ENCODE measurements around the gene LCN12.

LCN12 gene

GRCh38 chr9:136946228-136947027, 5.6 kb upstream of the LCN12 start:
- no peak for DNase-seq (ENCODE audit: low read depth)
- H3K4me3 ChIP-seq (replicated peaks; ENCODE audit: low read depth, low read length): no peak overlapping the region
- no peak for TF ChIP-seq CTCF (IDR thresholded peaks at IDR 0.05; ENCODE audit: low read length, missing control alignments)

GRCh38 chr9:136947028-136947891, 4.8 kb upstream of the LCN12 start:
- no peak for TF ChIP-seq CTCF (IDR thresholded peaks at IDR 0.05; ENCODE audit: low read length, missing control alignments)
- DNase-seq (ENCODE audit: low read depth): no peak
- no peak overlapping the region for H3K4me3 ChIP-seq (replicated peaks; ENCODE audit: low read depth, low read length)

GRCh38 chr9:136947955-136948510, 4.0 kb upstream of the LCN12 start:
- peak; percentile 33 for DNase-seq (ENCODE audit: low read depth)
- H3K4me3 ChIP-seq (replicated peaks; ENCODE audit: low read depth, low read length): no peak overlapping the region
- peak; percentile 45 for TF ChIP-seq CTCF (IDR thresholded peaks at IDR 0.05; ENCODE audit: low read length, missing control alignments)

GRCh38 chr9:136949239-136949816, 2.7 kb upstream of the LCN12 start:
- TF ChIP-seq CTCF (IDR thresholded peaks at IDR 0.05; ENCODE audit: low read length, missing control alignments): no peak
- no peak for DNase-seq (ENCODE audit: low read depth)
- peak overlapping the region; percentile 44 for H3K4me3 ChIP-seq (replicated peaks; ENCODE audit: low read depth, low read length)

GRCh38 chr9:136949817-136950655, 2.0 kb upstream of the LCN12 start:
- peak overlapping the region; percentile 44 for H3K4me3 ChIP-seq (replicated peaks; ENCODE audit: low read depth, low read length)
- peak; percentile 78 for DNase-seq (ENCODE audit: low read depth)
- no peak for TF ChIP-seq CTCF (IDR thresholded peaks at IDR 0.05; ENCODE audit: low read length, missing control alignments)

GRCh38 chr9:136950656-136951276, 1.3 kb upstream of the LCN12 start:
- no peak for TF ChIP-seq CTCF (IDR thresholded peaks at IDR 0.05; ENCODE audit: low read length, missing control alignments)
- H3K4me3 ChIP-seq (replicated peaks; ENCODE audit: low read depth, low read length): no peak overlapping the region
- no peak for DNase-seq (ENCODE audit: low read depth)
